HCT116 (cell line): ENCODE results near the gene MCF2L2. TPM values are rescaled to one million over a fixed set of nuclear protein-coding genes. Genes with fewer than 3 reads are reported as not detected.

ENCODE experiments used
- ATAC-seq: fragments of 200-7000 bp; cut with Tn5 transposase; 2 replicates; pipeline ENCODE4 v1.9.1; 2020; ENCODE audit warnings: mild to moderate bottlenecking, moderate library complexity
- BruUV-seq: library from RNA; stranded (reverse); fragments of 400-500 nt; replicated peaks from 2 replicates; lab custom pipeline; 2021; lab: Mats Ljungman, UMichigan
- CTCF ChIA-PET: fragments of 300-600 bp; sonication (Branson Sonifier 250); formaldehyde crosslinking; loops from one replicate; lab custom pipeline; 2021; ENCODE audit warnings: antibody characterized with exemption; lab: Charles Lee
- POLR2A ChIA-PET: fragments of 300-600, 350-600 bp; sonication (Branson Sonifier 250); formaldehyde crosslinking; loops from one replicate; lab custom pipeline; 2021; ENCODE audit warnings: antibody characterized with exemption; lab: Charles Lee
- RAD21 ChIA-PET, 2 experiments: fragments of 300-600 bp; sonication (Branson Sonifier 250); formaldehyde crosslinking; loops; one replicate each; lab custom pipeline; 2023; ENCODE audit warnings: low total read pairs in 2 of 2; ENCODE audit not compliant: uncharacterized antibody in 2 of 2, unreplicated experiment in 2 of 2, low non-redundant PET in 1 of 2; lab: Charles Lee
- DNase-seq: peaks from one replicate; pipeline ENCODE4 v3.0.0-alpha.2; 2010; ENCODE audit warnings: low read depth, low spot score
- H2AFZ ChIP-seq: fragments of 200-600 bp; shearing (Covaris generic), sonication (generic); 2 replicates; pipeline ENCODE4 v1.6.1; 2017; ENCODE audit warnings: low read depth, mixed run types, mixed read lengths, antibody characterized with exemption, low read length; ENCODE audit not compliant: poor library complexity, severe bottlenecking
- H3K27ac ChIP-seq: 2 replicates; pipeline ENCODE4 v1.5.1; 2012; ENCODE audit warnings: low read depth, low read length
- H3K27me3 ChIP-seq: fragments of 200-600 bp; sonication (generic); 2 replicates; pipeline ENCODE4 v1.6.1; 2016; ENCODE audit warnings: mixed run types, low read length, mixed read lengths; ENCODE audit not compliant: insufficient read depth
- H3K36me3 ChIP-seq, 2 experiments: fragments of 200-500 bp in 1 of 2; fragments of 200-600 bp in 1 of 2; sonication (Bioruptor generic) in 1 of 2; sonication (generic) in 1 of 2; 2 replicates each; pipeline versions ENCODE4 v1.5.1 to v1.6.1; 2014 to 2016; ENCODE audit warnings: low read length in 2 of 2, inconsistent platforms in 1 of 2, mixed read lengths in 1 of 2, mixed run types in 1 of 2; ENCODE audit not compliant: insufficient read depth in 2 of 2, control insufficient read depth in 1 of 2
- H3K4me1 ChIP-seq, 2 experiments: fragments of 200-600 bp in 1 of 2; sonication (generic) in 1 of 2; 2 replicates each; pipeline versions ENCODE4 v1.5.1 to v1.6.1; 2012 to 2017; ENCODE audit warnings: low read length in 2 of 2, inconsistent platforms in 1 of 2, mild to moderate bottlenecking in 1 of 2, mixed read lengths in 1 of 2, mixed run types in 1 of 2, moderate library complexity in 1 of 2; ENCODE audit not compliant: insufficient read depth in 2 of 2, control insufficient read depth in 1 of 2
- H3K4me2 ChIP-seq: fragments of 200-600 bp; sonication (generic); 2 replicates; pipeline ENCODE4 v1.6.1; 2017; ENCODE audit warnings: mixed run types, low read length, mixed read lengths
- H3K4me3 ChIP-seq, 2 experiments: fragments of 200-600 bp in 1 of 2; sonication (generic) in 1 of 2; replicated peaks in 1 of 2; 2 replicates each; pipeline ENCODE4 v1.5.1; 2011 to 2016; ENCODE audit warnings: low read length in 2 of 2, control low read depth in 1 of 2, low read depth in 1 of 2, mild to moderate bottlenecking in 1 of 2, mixed read lengths in 1 of 2, mixed run types in 1 of 2
- H3K79me2 ChIP-seq: fragments of 200-600 bp; sonication (generic); 2 replicates; pipeline ENCODE4 v1.6.1; 2017; ENCODE audit warnings: mild to moderate bottlenecking, mixed run types, low read length, moderate library complexity, mixed read lengths; ENCODE audit not compliant: insufficient read depth
- H3K9ac ChIP-seq: fragments of 200-600 bp; sonication (generic); 2 replicates; pipeline ENCODE4 v1.6.1; 2016; ENCODE audit warnings: low read length, mixed read lengths
- H3K9me2 ChIP-seq: fragments of 200-600 bp; sonication (generic), shearing (Covaris generic); 2 replicates; pipeline ENCODE4 v1.6.1; 2017; ENCODE audit warnings: mixed run types, mild to moderate bottlenecking, moderate library complexity; ENCODE audit not compliant: insufficient read depth
- H3K9me3 ChIP-seq, 2 experiments: fragments of 200-500 bp in 1 of 2; fragments of 200-600 bp in 1 of 2; sonication (Bioruptor generic) in 1 of 2; sonication (generic) in 1 of 2; 2 replicates each; pipeline ENCODE4 v1.6.1; 2014 to 2017; ENCODE audit warnings: low read length in 2 of 2, mixed read lengths in 2 of 2, inconsistent platforms in 1 of 2, low read depth in 1 of 2, mild to moderate bottlenecking in 1 of 2, mixed run types in 1 of 2, moderate library complexity in 1 of 2; ENCODE audit not compliant: control insufficient read depth in 1 of 2, insufficient read depth in 1 of 2
- H4K20me1 ChIP-seq: fragments of 200-600 bp; sonication (generic), shearing (Covaris generic); 2 replicates; pipeline ENCODE4 v1.6.1; 2017; ENCODE audit warnings: mixed run types, mild to moderate bottlenecking, moderate library complexity; ENCODE audit not compliant: insufficient read depth
- CBX3 ChIP-seq: IDR thresholded peaks from 2 replicates; pipeline ENCODE4 v1.6.1; 2012; ENCODE audit warnings: low read depth
- CTCF ChIP-seq, 3 experiments: fragments of 200-600 bp in 1 of 3; sonication (generic) in 1 of 3; IDR thresholded peaks in 2 of 3; conservative IDR thresholded peaks in 1 of 3; 2 replicates each; pipeline ENCODE4 v1.5.1; 2012 to 2017; ENCODE audit warnings: low read depth in 2 of 3, low read length in 2 of 3, antibody characterized with exemption in 1 of 3, borderline replicate concordance in 1 of 3, control low read depth in 1 of 3, mild to moderate bottlenecking in 1 of 3, mixed read lengths in 1 of 3, mixed run types in 1 of 3, moderate library complexity in 1 of 3; ENCODE audit not compliant: insufficient read depth in 1 of 3
- JUND ChIP-seq: IDR thresholded peaks from 2 replicates; pipeline ENCODE4 v1.6.1; 2012
- MAX ChIP-seq: IDR thresholded peaks from 2 replicates; pipeline ENCODE4 v1.6.1; 2012
- RAD21 ChIP-seq: IDR thresholded peaks from 2 replicates; pipeline ENCODE4 v1.6.1; 2012; ENCODE audit warnings: low read depth, mild to moderate bottlenecking
- SP1 ChIP-seq: IDR thresholded peaks from 2 replicates; pipeline ENCODE4 v1.6.1; 2012; ENCODE audit warnings: low read depth
- SRF ChIP-seq: IDR thresholded peaks from 2 replicates; pipeline ENCODE4 v1.6.1; 2012; ENCODE audit warnings: low read depth
- ZFX ChIP-seq: fragments of 450-650 bp; IDR thresholded peaks from 2 replicates; pipeline ENCODE4 v1.6.1; 2017
- intact Hi-C: fragments of 100-400 bp; cut with micrococcal nuclease; formaldehyde crosslinking; loops from 2 replicates; pipeline ENCODE4 v1.10.0; 2022
- total RNA-seq: library from RNA; stranded (reverse); gene quantifications from one replicate; pipeline ENCODE4 v1.2.1, GENCODE V29; 2021; ENCODE audit not compliant: unreplicated experiment
- TF ChIP-seq, protein P1 (sequence below): IDR thresholded peaks from 2 replicates; pipeline ENCODE4 v1.6.1; 2012

Gene MCF2L2
- total RNA-seq, 1 experiment from 2014 or later: 1.5 TPM

DNA sequence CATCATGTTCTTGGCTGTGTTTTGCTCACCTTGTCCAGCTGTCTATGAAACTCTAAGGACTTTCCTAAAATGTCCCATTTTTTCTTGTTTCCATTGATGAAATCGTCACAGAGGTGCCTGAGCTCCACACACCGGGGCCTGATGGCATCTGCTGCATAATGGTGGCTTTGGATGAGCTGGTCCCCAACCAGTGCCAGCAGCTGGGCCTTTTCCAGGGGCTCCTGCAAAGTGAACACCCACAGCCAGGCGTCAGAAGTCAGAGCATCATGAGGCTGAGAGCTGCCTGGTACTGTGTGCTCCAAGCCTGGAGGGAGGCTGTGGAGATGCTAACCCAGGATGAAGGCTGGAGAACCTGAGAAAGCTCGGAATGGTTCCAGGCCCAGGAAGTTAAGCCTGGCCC is 128.4 kb downstream of the MCF2L2 start:
- H3K27ac ChIP-seq: no peak overlapping the region
- H3K4me1 ChIP-seq: peaks cover 0 to 8% of the 10 kb centered on the region in 2 experiments; a peak in 2 of 4 replicates
- no peaks in the 10 kb centered on the region for H4K20me1 ChIP-seq
- H3K9me3 ChIP-seq: no peaks in the 10 kb centered on the region
- H2AFZ ChIP-seq: no peak overlapping the region
- TF ChIP-seq ZFX (no peak), CBX3 (no peak), MAX (no peak), RAD21 (no peak), CTCF (IDR thresholded peaks at IDR 0.05 in 2 of 3, conservative IDR thresholded peaks at IDR 0.05 in 1 of 3; ENCODE audit: borderline replicate concordance in 1 of 3, insufficient read depth in 1 of 3, low read depth in 2 of 3, low read length in 2 of 3) (no peak), SP1 (no peak)
- TF ChIP-seq, protein P1, sequence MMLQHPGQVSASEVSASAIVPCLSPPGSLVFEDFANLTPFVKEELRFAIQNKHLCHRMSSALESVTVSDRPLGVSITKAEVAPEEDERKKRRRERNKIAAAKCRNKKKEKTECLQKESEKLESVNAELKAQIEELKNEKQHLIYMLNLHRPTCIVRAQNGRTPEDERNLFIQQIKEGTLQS: no peak
- H3K4me2 ChIP-seq: no peak overlapping the region
- intact Hi-C loops: no loop called here
- no peak overlapping the region for H3K9ac ChIP-seq
- ChIA-PET POLR2A (no interaction called here), RAD21 (no interaction called here), CTCF (no interaction called here)
- H3K27me3 ChIP-seq: no peaks in the 10 kb centered on the region
- no peaks in the 10 kb centered on the region for H3K36me3 ChIP-seq
- DNase-seq (no peak), ATAC-seq (no peak)
- H3K4me3 ChIP-seq: no peak overlapping the region
- no TSS peak for BruUV-seq
- H3K79me2 ChIP-seq: no peaks in the 10 kb centered on the region
- no peaks in the 10 kb centered on the region for H3K9me2 ChIP-seq

GRCh38 chr3:183298701-183299153 is 129.7 kb downstream of the MCF2L2 start:
- TF ChIP-seq JUND: 0 out of 2 replicates have a peak, but pooled peaks have one; percentile 17
- no peak for TF ChIP-seq SRF
- TF ChIP-seq MAX: 0 out of 2 replicates have a peak, but pooled peaks have one; percentile 37
- Histone ChIP-seq H3K9me2 (no peaks in the 10 kb centered on the region), H3K27me3 (no peaks in the 10 kb centered on the region), H3K79me2 (no peaks in the 10 kb centered on the region), H3K36me3 (no peaks in the 10 kb centered on the region), H3K4me1 (peaks cover 0 to 8% of the 10 kb centered on the region in 2 experiments; a peak in 2 of 4 replicates), H2AFZ (no peak overlapping the region), H3K27ac (no peak overlapping the region), H3K4me3 (no peak overlapping the region), H3K9ac (no peak overlapping the region), H4K20me1 (no peaks in the 10 kb centered on the region), H3K9me3 (no peaks in the 10 kb centered on the region), H3K4me2 (no peak overlapping the region)
- no TSS peak for BruUV-seq
- intact Hi-C loops: no loop called here
- ATAC-seq: peak; percentile 46; the same call in 1 of the 2 replicates
- POLR2A ChIA-PET: interaction anchor here (0.6 kb wide), 1 partner anchor 10 kb away, joined by 3 read pairs; no protein-coding TSS in a partner anchor
- CTCF ChIA-PET: no interaction called here
- RAD21 ChIA-PET: no interaction called here
- DNase-seq: no peak
